Sigmoid colon (tissue), 7 donors: ENCODE measurements around the gene HECW1. TPM values are rescaled to one million over a fixed set of nuclear protein-coding genes. Genes with fewer than 3 reads are reported as not detected.

ENCODE experiments used
- DNase-seq: peaks from one replicate; pipeline ENCODE4 v3.0.0-alpha.2; 2019
- H3K27ac ChIP-seq, 4 donors: fragments of 200-600 bp; sonication (generic); one replicate each; pipeline ENCODE4 v1.5.1; 2016 to 2019; ENCODE audit warnings: mild to moderate bottlenecking in 1 of 4
- H3K27me3 ChIP-seq, 3 donors: fragments of 200-600 bp; sonication (generic); one replicate each; pipeline ENCODE4 v1.5.1; 2019; ENCODE audit warnings: mild to moderate bottlenecking in 1 of 3
- H3K36me3 ChIP-seq, 4 donors: fragments of 200-600 bp; sonication (generic); one replicate each; pipeline ENCODE4 v1.5.1; 2016 to 2019
- H3K4me1 ChIP-seq, 4 donors: fragments of 200-600 bp; sonication (generic); one replicate each; pipeline ENCODE4 v1.5.1; 2017 to 2019
- H3K4me3 ChIP-seq, 4 donors: fragments of 200-600 bp; sonication (generic); one replicate each; pipeline ENCODE4 v1.5.1; 2017 to 2019; ENCODE audit warnings: mild to moderate bottlenecking in 2 of 4, moderate library complexity in 1 of 4
- H3K9me3 ChIP-seq, 4 donors: fragments of 200-600 bp in 3 of 4; sonication (generic) in 3 of 4; one replicate each; pipeline versions ENCODE4 v1.5.1 to v1.6.1; 2013 to 2019
- EP300 ChIP-seq, 4 donors: sonication (generic); formaldehyde crosslinking; IDR thresholded peaks; one replicate each; pipeline ENCODE4 v1.6.1; 2017; ENCODE audit warnings: antibody characterized with exemption in 4 of 4
- POLR2A ChIP-seq, 2 donors: fragments of 450-650 bp; IDR thresholded peaks; one replicate each; pipeline ENCODE4 v1.6.1; 2016; ENCODE audit warnings: antibody characterized with exemption in 2 of 2, mild to moderate bottlenecking in 2 of 2, moderate library complexity in 2 of 2
- POLR2AphosphoS5 ChIP-seq, 4 donors: sonication (generic); formaldehyde crosslinking; IDR thresholded peaks; one replicate each; pipeline ENCODE4 v1.6.1; 2017; ENCODE audit warnings: antibody characterized with exemption in 4 of 4
- WGBS, 2 donors: extraction: QIAGEN DNeasy Blood & Tissue Kit; methylation state at CpG; one replicate each; pipeline ENCODE4 v1.1.7; 2013; 5-methylcytosine and 5-hydroxymethylcytosine counted together
- intact Hi-C: fragments of 100-400 bp; cut with DNase I; formaldehyde crosslinking; loops from one replicate; pipeline ENCODE4 v1.15.1; 2023
- polyA plus RNA-seq, 3 donors: library from polyadenylated mRNA; stranded (reverse); fragments of 200-250 nt; gene quantifications; one replicate each; pipeline ENCODE4 v1.2.3, GENCODE V29; 2013
- total RNA-seq, 4 donors: library from RNA; depleted of rRNA; stranded (reverse); fragments of >200 nt; gene quantifications; one replicate each; pipeline ENCODE4 v1.1.0, GENCODE V29; 2016
- TF ChIP-seq, protein P1 (sequence below), 4 experiments: fragments of 450-650 bp in 3 of 4; fragments of 200-600 bp in 1 of 4; IDR thresholded peaks; one replicate each; pipeline ENCODE4 v1.5.1; 2016 to 2019; ENCODE audit warnings: antibody characterized with exemption in 4 of 4, mild to moderate bottlenecking in 3 of 4, moderate library complexity in 2 of 4
- donor health status: healthy with polysubstance abuse.
- donor health status: Bipolar disorder and iron deficiency.
- donor health status: healthy.

The HECW1 gene
- total and polyA plus RNA-seq, 7 donors, result 0.33 to 7.8 (median 1.2) TPM

DNA sequence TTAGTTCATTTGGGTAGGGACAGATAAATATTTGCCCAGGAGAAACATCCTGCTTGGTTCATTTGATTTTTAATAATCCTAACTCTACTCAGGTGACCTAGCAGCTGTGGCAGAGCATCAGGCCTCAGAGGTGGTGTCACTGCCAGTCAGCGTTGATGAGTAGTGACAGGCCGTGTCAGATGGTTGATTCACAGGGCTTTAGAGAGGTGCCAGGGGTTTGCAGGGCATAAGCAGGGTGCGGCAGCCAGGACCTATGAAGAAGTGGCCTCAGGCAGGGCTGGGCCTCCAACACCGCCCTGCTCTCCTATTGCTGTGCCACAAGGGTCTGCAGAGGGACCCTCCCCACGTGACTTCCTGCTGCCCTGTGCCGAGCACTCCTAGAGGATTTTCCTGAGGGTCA lies 128.1 kb downstream of the HECW1 start:
- Histone ChIP-seq H3K36me3 (no peaks in the 10 kb centered on the region), H3K4me1 (no peaks in the 10 kb centered on the region), H3K27me3 (no peaks in the 10 kb centered on the region), H3K9me3 (no peaks in the 10 kb centered on the region), H3K27ac (no peak overlapping the region), H3K4me3 (no peak overlapping the region)
- 80 to 83% methylated on average over 6 of the region's 6 CpGs for WGBS, 2 donors
- intact Hi-C loops, result no loop called here
- TF ChIP-seq EP300 (IDR thresholded peaks at IDR 0.05) (no peak), POLR2AphosphoS5 (IDR thresholded peaks at IDR 0.05) (no peak), POLR2A (IDR thresholded peaks at IDR 0.05) (no peak)
- TF ChIP-seq, protein P1, sequence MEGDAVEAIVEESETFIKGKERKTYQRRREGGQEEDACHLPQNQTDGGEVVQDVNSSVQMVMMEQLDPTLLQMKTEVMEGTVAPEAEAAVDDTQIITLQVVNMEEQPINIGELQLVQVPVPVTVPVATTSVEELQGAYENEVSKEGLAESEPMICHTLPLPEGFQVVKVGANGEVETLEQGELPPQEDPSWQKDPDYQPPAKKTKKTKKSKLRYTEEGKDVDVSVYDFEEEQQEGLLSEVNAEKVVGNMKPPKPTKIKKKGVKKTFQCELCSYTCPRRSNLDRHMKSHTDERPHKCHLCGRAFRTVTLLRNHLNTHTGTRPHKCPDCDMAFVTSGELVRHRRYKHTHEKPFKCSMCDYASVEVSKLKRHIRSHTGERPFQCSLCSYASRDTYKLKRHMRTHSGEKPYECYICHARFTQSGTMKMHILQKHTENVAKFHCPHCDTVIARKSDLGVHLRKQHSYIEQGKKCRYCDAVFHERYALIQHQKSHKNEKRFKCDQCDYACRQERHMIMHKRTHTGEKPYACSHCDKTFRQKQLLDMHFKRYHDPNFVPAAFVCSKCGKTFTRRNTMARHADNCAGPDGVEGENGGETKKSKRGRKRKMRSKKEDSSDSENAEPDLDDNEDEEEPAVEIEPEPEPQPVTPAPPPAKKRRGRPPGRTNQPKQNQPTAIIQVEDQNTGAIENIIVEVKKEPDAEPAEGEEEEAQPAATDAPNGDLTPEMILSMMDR (IDR thresholded peaks at IDR 0.05), result no peak
- no peak for DNase-seq

DNA sequence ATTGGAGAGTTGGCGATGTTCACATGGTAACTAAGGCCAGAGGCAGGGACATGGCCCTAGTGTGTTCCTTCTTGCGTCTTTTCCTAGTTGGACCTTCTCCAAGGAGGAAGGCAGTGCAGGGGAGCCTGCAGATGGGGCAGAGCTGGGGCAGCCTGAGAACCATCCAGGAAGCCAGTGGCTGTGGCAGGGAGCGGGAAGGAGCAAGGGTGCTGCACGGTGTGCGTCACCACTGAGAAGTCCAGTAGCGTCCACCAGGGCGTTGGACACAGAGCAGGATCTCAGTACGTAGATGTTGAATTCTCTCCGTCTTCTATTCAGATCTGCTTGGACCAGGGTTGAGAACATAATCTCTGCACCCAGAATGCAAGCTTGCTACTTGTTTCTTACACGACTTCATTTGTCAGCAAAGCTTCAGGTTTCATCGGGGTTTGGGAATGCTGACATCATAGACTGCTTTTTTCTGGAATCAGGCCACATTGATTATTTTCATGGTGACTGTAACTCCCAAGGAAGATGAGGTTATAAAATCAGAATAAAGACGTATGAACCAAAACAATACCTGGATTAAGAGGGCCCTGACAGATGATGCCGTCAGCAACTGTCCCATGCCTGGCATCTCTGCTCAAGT lies 130.3 kb downstream of the HECW1 start:
- TF ChIP-seq, protein P1 (IDR thresholded peaks at IDR 0.05), result no peak
- TF ChIP-seq POLR2AphosphoS5 (IDR thresholded peaks at IDR 0.05), result no peak
- no peak for TF ChIP-seq POLR2A (IDR thresholded peaks at IDR 0.05)
- TF ChIP-seq EP300 (IDR thresholded peaks at IDR 0.05), result no peak
- Histone ChIP-seq H3K4me1 (no peaks in the 10 kb centered on the region), H3K4me3 (no peak overlapping the region), H3K9me3 (no peaks in the 10 kb centered on the region), H3K36me3 (no peaks in the 10 kb centered on the region), H3K27ac (no peak overlapping the region), H3K27me3 (no peaks in the 10 kb centered on the region)
- intact Hi-C loops, result no loop called here
- WGBS, 2 donors, result 91 to 95% methylated on average over 13 of the region's 13 CpGs
- no peak for DNase-seq

DNA sequence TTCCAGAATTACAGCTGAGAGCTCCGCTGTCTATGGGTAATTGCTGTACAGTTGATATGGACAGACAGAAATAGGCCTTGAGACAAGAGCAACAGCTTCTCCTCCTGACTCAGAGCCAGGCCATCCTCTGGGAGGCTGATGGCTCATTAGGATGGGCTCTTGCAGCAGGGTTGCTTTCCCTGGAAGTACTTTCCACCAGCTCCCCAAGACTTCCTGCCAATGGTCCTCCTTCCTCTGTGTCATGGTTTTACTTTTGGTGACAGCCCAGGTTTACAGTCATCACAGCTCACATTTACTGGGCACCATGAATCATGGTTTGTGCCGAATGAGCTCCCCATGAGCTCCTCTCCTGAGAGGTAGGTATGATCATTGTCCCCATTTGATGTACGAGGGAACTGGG lies 131.8 kb downstream of the HECW1 start:
- TF ChIP-seq, protein P1 (IDR thresholded peaks at IDR 0.05), result no peak
- TF ChIP-seq POLR2AphosphoS5 (IDR thresholded peaks at IDR 0.05) (no peak), POLR2A (IDR thresholded peaks at IDR 0.05) (no peak), EP300 (IDR thresholded peaks at IDR 0.05) (no peak)
- Histone ChIP-seq H3K27me3 (no peaks in the 10 kb centered on the region), H3K27ac (no peak overlapping the region), H3K36me3 (no peaks in the 10 kb centered on the region), H3K4me3 (no peak overlapping the region), H3K9me3 (no peaks in the 10 kb centered on the region), H3K4me1 (peaks cover 0 to 6% (median 3%) of the 10 kb centered on the region in 4 donors)
- intact Hi-C loops, result no loop called here
- WGBS, 2 donors, result 86 to 91% methylated on average over 3 of the region's 3 CpGs
- DNase-seq, result no peak

DNA sequence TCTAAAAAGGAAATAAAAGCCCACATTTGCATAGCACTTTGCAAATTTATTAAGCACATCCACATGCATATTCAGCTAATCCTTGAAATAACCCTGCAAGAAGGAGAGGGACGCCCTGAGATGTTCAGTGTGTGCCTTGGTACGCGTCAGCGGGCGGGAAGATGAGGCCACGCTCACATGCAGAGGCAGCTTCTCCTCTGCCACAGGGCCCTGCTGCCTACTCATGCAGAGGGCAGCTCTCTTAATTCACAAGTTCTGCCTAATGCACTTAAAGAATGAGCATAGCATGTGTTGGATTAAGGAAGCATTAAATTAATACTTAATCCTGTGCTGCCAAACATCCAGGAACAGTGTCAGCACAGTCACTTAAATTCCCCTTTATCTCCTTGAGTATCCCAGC lies 132.3 kb downstream of the HECW1 start:
- WGBS, 2 donors, result 93 to 94% methylated on average over 6 of the region's 6 CpGs
- H3K4me3 ChIP-seq, result no peak overlapping the region
- no peak for DNase-seq
- H3K9me3 ChIP-seq, result no peaks in the 10 kb centered on the region
- no peaks in the 10 kb centered on the region for H3K27me3 ChIP-seq
- intact Hi-C loops, result no loop called here
- peaks cover 0 to 11% (median 8%) of the 10 kb centered on the region in 4 donors for H3K4me1 ChIP-seq
- TF ChIP-seq POLR2A (IDR thresholded peaks at IDR 0.05) (no peak), EP300 (IDR thresholded peaks at IDR 0.05) (no peak), POLR2AphosphoS5 (IDR thresholded peaks at IDR 0.05) (no peak)
- TF ChIP-seq, protein P1 (IDR thresholded peaks at IDR 0.05), result no peak
- H3K27ac ChIP-seq, result no peak overlapping the region
- no peaks in the 10 kb centered on the region for H3K36me3 ChIP-seq

DNA sequence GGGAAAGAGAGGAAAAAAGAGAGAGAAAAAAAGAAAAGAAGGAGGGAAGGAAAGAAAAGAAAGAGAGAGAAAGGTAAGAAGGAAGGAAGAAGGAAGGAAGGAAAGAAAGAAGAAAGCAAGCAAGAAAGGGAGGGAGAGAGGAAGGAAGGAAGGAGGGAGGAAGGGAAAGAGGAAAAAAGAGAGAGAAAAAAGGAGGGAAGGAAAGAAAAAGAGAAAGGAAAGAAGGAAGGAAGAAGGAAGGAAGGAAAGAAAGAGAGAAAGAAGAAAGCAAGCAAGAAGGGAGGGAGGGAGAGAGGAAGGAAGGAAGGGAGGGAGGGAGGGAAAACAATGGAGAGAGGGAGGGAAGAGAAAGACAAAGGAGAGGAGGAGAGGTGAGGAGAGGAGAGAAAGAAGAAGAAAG lies 135.3 kb downstream of the HECW1 start:
- TF ChIP-seq EP300 (IDR thresholded peaks at IDR 0.05) (no peak), POLR2AphosphoS5 (IDR thresholded peaks at IDR 0.05) (no peak), POLR2A (IDR thresholded peaks at IDR 0.05) (no peak)
- TF ChIP-seq, protein P1 (IDR thresholded peaks at IDR 0.05), result no peak
- DNase-seq, result no peak
- H3K4me3 ChIP-seq, result no peak overlapping the region

More for the DNA sequence above, 135.3 kb downstream of the HECW1 start:
- no peaks in the 10 kb centered on the region for H3K9me3 ChIP-seq
- H3K27me3 ChIP-seq, result no peaks in the 10 kb centered on the region
- H3K36me3 ChIP-seq, result no peaks in the 10 kb centered on the region
- peaks cover 0 to 16% (median 11%) of the 10 kb centered on the region in 4 donors for H3K4me1 ChIP-seq
- intact Hi-C loops, result no loop called here
- H3K27ac ChIP-seq, result no peak overlapping the region
